Stomach (tissue), 9 donors: ENCODE measurements around the gene BTBD6. TPM values are rescaled to one million over a fixed set of nuclear protein-coding genes. Genes with fewer than 3 reads are reported as not detected.

Experiments
- DNase-seq, 2 donors: peaks; one replicate each; pipeline versions ENCODE4 v3.0.0 to v3.0.0-alpha.2; 2013 to 2019
- H3K27ac ChIP-seq, 5 donors: fragments of 200-600 bp in 4 of 5; sonication (generic) in 4 of 5; one replicate each; pipeline ENCODE4 v1.5.1; 2013 to 2019; ENCODE audit warnings: mild to moderate bottlenecking in 1 of 5, moderate library complexity in 1 of 5
- H3K27me3 ChIP-seq, 3 donors: fragments of 200-600 bp; sonication (generic); one replicate each; pipeline ENCODE4 v1.5.1; 2017 to 2019; ENCODE audit warnings: mixed run types in 1 of 3
- H3K36me3 ChIP-seq, 4 donors: fragments of 200-600 bp; sonication (generic); 1 replicate in 3 of 4; 2 replicates in 1 of 4; pipeline ENCODE4 v1.5.1; 2016 to 2019
- H3K4me1 ChIP-seq, 4 donors: fragments of 200-600 bp; sonication (generic); one replicate each; pipeline ENCODE4 v1.5.1; 2016 to 2019
- H3K4me3 ChIP-seq, 4 donors: fragments of 200-600 bp; sonication (generic) in 3 of 4; one replicate each; pipeline ENCODE4 v1.5.1; 2016 to 2019; ENCODE audit warnings: mild to moderate bottlenecking in 1 of 4
- H3K9me3 ChIP-seq, 4 donors: fragments of 200-600 bp; sonication (generic); one replicate each; pipeline ENCODE4 v1.5.1; 2016 to 2019
- CTCF ChIP-seq, 7 experiments: fragments of 450-650 bp in 4 of 7; fragments of 200-600 bp in 3 of 7; sonication (generic) in 3 of 7; IDR thresholded peaks; one replicate each; pipeline ENCODE4 v1.5.1; 2016 to 2019; ENCODE audit warnings: antibody characterized with exemption in 7 of 7, control low read depth in 2 of 7, mild to moderate bottlenecking in 1 of 7
- EP300 ChIP-seq: sonication (generic); formaldehyde crosslinking; IDR thresholded peaks from one replicate; pipeline ENCODE4 v1.6.1; 2017; ENCODE audit warnings: antibody characterized with exemption
- POLR2A ChIP-seq, 4 donors: fragments of 450-650 bp; IDR thresholded peaks; one replicate each; pipeline ENCODE4 v1.6.1; 2016; ENCODE audit warnings: antibody characterized with exemption in 4 of 4, control low read depth in 2 of 4, mild to moderate bottlenecking in 1 of 4, moderate library complexity in 1 of 4
- POLR2AphosphoS5 ChIP-seq, 3 donors: sonication (generic); formaldehyde crosslinking; IDR thresholded peaks; one replicate each; pipeline ENCODE4 v1.6.1; 2016; ENCODE audit warnings: antibody characterized with exemption in 3 of 3
- WGBS, 5 donors: extraction: QIAGEN DNeasy Blood & Tissue Kit in 3 of 5; methylation state at CpG; one replicate each; pipeline versions ENCODE4 v1.1.5 to v1.1.7; 2013 to 2018; 5-methylcytosine and 5-hydroxymethylcytosine counted together
- intact Hi-C: fragments of 100-400 bp; cut with DNase I; formaldehyde crosslinking; loops from one replicate; pipeline ENCODE4 v1.15.1; 2023; ENCODE audit warnings: low total_unique reads
- polyA plus RNA-seq, 3 donors: library from polyadenylated mRNA; stranded (reverse); fragments of 200-250 nt; gene quantifications; one replicate each; pipeline ENCODE4 v1.2.3, GENCODE V29; 2013
- total RNA-seq, 5 donors: library from RNA; depleted of rRNA; stranded (reverse); fragments of >200 nt; gene quantifications; one replicate each; pipeline versions ENCODE4 v1.1.0 to v1.2.3, GENCODE V29; 2014 to 2016
- donor health status: healthy with polysubstance abuse.
- donor health status: Bipolar disorder and iron deficiency.
- donor health status: healthy.

BTBD6 gene
- total and polyA plus RNA-seq, 8 donors: 13.4 to 55.0 (median 38.0) TPM

GRCh38 chr14:105251920-105252319 lies 3.6 kb downstream of the BTBD6 start:
- peaks cover 19 to 31% (median 28%) of the 10 kb centered on the region in 4 donors for H3K4me1 ChIP-seq
- WGBS, 5 donors: 83 to 92% (median 90%) methylated on average over 6 of the region's 6 CpGs
- H3K4me3 ChIP-seq: no peak overlapping the region
- peaks cover 25 to 76% (median 63%) of the 10 kb centered on the region in 4 donors for H3K36me3 ChIP-seq
- no peak for DNase-seq
- no peak overlapping the region for H3K27ac ChIP-seq
- no peaks in the 10 kb centered on the region for H3K27me3 ChIP-seq
- TF ChIP-seq EP300 (no peak), POLR2A (IDR thresholded peaks at IDR 0.05) (no peak), POLR2AphosphoS5 (IDR thresholded peaks at IDR 0.05) (no peak), CTCF (IDR thresholded peaks at IDR 0.05) (no peak)
- H3K9me3 ChIP-seq: no peaks in the 10 kb centered on the region
- intact Hi-C loops: no loop called here

- H3K36me3 ChIP-seq: peaks cover 25 to 77% (median 60%) of the 10 kb centered on the region in 4 donors
- 87 to 90% (median 88%) methylated on average over 20 to 21 of the region's 21 CpGs for WGBS, 5 donors
- TF ChIP-seq POLR2A (IDR thresholded peaks at IDR 0.05): no peak
- no peak for TF ChIP-seq POLR2AphosphoS5 (IDR thresholded peaks at IDR 0.05)
- TF ChIP-seq CTCF (IDR thresholded peaks at IDR 0.05): no peak
- TF ChIP-seq EP300: no peak
- intact Hi-C loops: no loop called here
- H3K4me1 ChIP-seq: peaks cover 15 to 23% (median 20%) of the 10 kb centered on the region in 4 donors
- H3K27ac ChIP-seq: no peak overlapping the region
- H3K4me3 ChIP-seq: no peak overlapping the region
- H3K27me3 ChIP-seq: no peaks in the 10 kb centered on the region
- no peak for DNase-seq
- H3K9me3 ChIP-seq: no peaks in the 10 kb centered on the region
These were observed 4.4 kb downstream of the BTBD6 start for GRCh38 chr14:105252552-105253328.

GRCh38 chr14:105253329-105253682 lies 5.0 kb downstream of the BTBD6 start:
- Histone ChIP-seq H3K27me3 (no peaks in the 10 kb centered on the region), H3K4me3 (no peak overlapping the region), H3K4me1 (peaks cover 12 to 18% (median 15%) of the 10 kb centered on the region in 4 donors), H3K27ac (no peak overlapping the region), H3K9me3 (no peaks in the 10 kb centered on the region), H3K36me3 (peaks cover 25 to 77% (median 60%) of the 10 kb centered on the region in 4 donors)
- DNase-seq: no peak
- 92 to 97% (median 93%) methylated on average over 8 to 9 of the region's 9 CpGs for WGBS, 5 donors
- no peak for TF ChIP-seq EP300
- TF ChIP-seq CTCF (IDR thresholded peaks at IDR 0.05): no peak
- TF ChIP-seq POLR2AphosphoS5 (IDR thresholded peaks at IDR 0.05): no peak
- no peak for TF ChIP-seq POLR2A (IDR thresholded peaks at IDR 0.05)
- intact Hi-C loops: no loop called here

GRCh38 chr14:105255021-105255507 lies 6.7 kb downstream of the BTBD6 start:
- TF ChIP-seq POLR2AphosphoS5 (IDR thresholded peaks at IDR 0.05): no peak
- TF ChIP-seq EP300: no peak
- TF ChIP-seq POLR2A (IDR thresholded peaks at IDR 0.05): no peak
- TF ChIP-seq CTCF (IDR thresholded peaks at IDR 0.05): no peak
- intact Hi-C loops: no loop called here
- no peak overlapping the region for H3K4me3 ChIP-seq
- H3K4me1 ChIP-seq: peaks cover 1 to 18% (median 8%) of the 10 kb centered on the region in 4 donors
- H3K9me3 ChIP-seq: no peaks in the 10 kb centered on the region
- H3K27me3 ChIP-seq: no peaks in the 10 kb centered on the region
- WGBS, 5 donors: 69 to 87% (median 82%) methylated on average over 4 to 6 of the region's 6 CpGs
- H3K36me3 ChIP-seq: peaks cover 19 to 79% (median 59%) of the 10 kb centered on the region in 4 donors
- no peak for DNase-seq
- no peak overlapping the region for H3K27ac ChIP-seq
